DMS 273 (cell line): ENCODE measurements around the gene PCSK5.
"Not testable (repeated sequence)": the region's sequence is repeated elsewhere in the genome, so short reads cannot be mapped to it uniquely, and the experiment has no call there.

Experiments
- DNase-seq: peaks from one replicate; lab custom pipeline; 2025; ENCODE audit not compliant: unreplicated experiment; lab: John Stamatoyannopoulos, UW

The PCSK5 gene

DNA sequence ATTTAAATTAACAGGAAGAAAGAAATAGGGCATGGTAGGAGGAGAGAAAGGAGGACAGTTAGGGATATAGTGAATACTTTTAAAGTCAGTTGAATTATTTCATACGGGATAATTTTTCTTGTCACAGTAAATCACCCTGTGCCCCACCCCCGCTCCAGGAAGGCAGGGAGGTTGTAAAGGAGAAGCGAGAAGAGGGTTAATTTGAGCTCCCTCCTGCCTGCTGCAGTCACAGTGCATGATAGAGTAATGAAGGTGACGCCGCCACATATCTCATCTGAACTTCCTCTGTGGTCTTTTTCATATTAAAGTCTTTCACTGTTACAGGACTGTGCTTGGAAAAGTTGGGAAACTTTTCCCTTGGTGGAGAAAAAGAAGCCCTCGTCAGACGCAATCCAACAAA is 896 bp upstream of the PCSK5 start:
- DNase-seq: no peak

DNA sequence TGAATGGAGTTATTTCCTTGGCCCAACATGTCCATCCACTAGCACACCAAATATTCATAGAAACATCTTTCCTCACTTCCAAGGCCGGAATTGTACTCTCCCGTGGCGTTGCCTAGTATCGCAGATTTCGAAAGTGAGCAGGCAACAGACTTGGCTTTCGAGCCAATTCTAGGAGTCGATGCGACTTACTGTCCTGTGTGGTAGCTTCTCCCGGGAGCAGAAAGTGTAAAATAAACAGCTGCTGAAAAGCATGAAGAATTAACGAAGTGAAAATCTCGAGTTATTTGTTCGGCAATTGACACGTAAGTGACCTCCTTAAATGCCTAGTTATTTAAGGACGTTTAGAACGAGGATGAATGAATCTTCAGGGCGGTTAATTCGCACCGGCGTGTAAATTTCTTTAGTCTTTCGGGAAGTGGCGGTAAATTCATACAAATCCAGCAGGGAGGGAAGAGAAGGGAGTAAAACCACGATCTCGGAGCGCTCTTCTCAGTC is 449 bp upstream of the PCSK5 start:
- peak; percentile 22 for DNase-seq

DNA sequence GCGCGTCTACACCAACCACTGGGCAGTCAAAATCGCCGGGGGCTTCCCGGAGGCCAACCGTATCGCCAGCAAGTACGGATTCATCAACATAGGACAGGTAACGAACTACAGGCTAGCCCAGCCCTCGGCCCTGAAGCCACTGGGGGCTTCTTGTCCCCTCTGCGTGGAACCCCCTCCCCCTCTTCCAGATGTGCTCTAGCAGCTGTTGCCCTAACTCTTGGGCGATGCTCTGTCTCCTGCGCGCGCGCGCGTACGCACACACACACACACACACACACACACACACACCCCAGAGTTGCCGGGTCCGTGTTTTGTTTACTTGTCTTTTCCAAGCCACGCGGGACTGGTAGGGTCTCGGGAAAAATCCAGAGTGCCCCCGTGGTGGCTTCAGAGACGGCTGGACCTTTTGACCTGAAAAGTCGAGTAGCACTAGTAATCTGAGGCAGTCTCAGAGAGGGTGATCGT is 836 bp downstream of the PCSK5 start:
- no peak for DNase-seq

DNA sequence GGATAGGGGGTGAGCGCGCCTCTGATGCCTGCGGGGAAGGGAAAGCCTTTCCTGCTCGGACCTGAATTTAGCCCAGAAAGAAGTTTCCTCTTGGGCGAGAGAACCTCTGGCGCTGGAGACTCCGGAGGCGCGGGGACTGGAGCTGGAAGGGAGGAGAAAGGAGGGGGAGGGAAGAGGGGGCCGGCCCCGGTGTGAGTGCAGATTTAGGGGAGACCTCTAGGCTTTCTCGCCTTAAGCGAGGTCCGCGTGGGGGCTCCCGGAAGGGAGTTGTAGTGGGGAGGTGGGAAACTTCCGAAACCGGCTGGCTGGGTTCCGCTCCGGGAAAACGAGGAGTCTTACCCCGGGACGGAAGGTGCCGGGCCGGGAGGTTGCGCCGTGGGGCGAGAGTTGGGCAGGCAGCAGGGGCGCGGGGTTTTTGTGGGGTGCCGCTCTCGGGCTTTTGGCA is 1.3 kb downstream of the PCSK5 start:
- DNase-seq: no peak

DNA sequence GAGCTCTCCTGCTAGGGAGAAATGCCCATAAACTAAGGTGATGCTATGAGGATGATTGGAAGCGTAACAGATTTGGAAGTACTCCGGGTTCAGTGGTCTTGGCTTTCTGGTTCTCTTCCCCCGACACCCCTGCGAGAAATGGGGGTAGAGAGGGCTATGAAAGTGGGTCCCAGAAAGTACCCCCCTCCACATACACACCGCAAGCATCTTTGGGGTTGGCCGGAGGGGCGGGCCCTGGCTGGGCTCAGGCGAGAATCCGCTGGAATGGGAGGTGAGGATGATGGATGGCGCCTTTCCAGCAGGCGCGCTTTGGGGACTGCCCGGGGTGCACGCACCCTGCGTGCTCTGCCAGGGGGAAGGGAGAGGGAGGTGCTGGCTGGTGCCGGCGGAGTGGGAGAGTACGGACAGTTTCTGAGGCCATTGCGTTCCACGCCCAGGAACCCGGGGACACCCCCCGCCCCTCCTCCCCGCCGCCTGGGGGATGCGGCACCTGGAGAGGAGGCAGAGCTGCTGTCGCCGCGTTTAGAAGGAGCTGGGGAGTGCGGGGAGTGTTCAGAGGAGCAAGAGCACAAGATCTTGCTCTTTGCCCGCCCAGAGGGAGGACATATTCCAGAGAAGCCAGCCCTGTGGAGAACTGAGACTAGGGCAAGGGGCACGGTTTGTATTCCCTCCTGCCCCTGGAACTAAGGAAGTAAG is 1.9 kb downstream of the PCSK5 start:
- DNase-seq: peak; percentile 9

DNA sequence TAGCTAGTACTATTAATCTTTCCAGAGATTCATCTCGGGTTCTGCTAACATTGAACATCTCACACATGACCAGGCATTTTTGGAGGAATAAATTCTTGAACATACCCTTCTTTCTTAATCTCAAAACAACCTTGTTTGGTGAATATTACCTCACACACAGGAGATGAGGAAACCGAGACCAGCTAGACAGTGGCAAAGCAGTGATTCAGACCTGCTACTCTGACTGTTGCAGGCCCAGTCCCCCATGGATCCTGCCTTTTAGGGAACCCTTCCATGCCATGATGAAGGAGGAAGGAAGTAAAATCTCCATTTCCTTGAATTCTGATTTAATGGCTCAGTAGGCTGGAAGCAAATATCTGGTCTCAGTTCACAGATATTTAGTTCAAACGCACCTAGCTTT is 2.6 kb downstream of the PCSK5 start:
- no peak for DNase-seq

DNA sequence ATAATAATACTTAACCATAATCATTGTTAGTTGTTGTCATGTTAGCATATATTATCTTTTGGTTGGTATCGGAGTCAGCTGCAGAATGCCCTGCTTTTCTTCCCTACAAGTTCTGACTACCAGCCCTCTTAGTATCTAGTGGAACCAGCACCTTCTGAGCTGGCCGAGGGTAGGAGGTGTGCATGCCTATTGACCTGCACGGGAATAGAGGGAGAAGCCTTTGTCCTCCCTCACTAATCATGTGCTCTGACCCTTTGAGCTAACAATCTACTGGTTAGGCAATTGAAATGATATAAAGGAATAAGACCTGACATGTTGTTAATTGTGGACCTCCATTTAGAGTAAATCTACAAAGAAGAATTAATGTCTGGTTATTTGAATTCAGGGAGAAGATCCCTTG is 4.1 kb downstream of the PCSK5 start:
- no peak for DNase-seq

DNA sequence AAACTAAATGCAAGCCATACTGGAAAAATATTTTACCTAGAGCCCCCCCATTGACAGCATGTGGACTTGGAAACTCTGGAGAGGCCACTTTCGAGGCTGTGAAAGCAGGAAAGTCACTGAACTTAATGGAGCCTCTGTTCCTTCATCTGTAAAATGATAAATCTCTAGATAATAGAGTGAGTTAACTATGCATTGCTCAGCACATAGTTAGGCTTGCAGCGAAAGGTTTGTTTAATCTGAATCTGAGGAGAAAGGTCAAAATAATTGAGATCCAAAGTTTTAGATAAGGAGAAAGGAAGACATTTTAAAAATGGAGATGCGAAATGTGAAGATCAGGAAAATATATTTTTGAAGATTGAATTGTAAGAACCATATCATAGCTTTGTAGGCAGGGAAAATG is 4.6 kb downstream of the PCSK5 start:
- DNase-seq: no peak

DNA sequence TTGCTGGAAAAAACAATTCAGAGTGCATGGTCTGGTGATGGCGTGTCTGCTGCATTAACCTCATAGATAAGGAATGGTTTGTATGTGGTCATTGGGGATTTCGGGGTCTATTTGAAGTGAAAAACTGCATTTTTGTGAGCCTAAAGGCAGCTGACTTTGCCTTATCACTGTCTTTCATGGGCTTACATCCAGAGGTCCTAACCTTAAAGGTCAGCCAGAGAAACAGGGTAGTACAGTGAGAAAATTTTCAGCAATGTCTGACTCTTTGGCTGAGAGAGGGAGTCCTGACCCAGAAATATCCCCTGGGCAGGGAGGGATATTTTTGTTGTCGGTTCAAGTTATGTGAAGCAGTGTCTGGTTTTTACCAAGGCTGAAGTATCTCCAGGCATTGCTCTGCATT is 5.7 kb downstream of the PCSK5 start:
- DNase-seq: no peak

DNA sequence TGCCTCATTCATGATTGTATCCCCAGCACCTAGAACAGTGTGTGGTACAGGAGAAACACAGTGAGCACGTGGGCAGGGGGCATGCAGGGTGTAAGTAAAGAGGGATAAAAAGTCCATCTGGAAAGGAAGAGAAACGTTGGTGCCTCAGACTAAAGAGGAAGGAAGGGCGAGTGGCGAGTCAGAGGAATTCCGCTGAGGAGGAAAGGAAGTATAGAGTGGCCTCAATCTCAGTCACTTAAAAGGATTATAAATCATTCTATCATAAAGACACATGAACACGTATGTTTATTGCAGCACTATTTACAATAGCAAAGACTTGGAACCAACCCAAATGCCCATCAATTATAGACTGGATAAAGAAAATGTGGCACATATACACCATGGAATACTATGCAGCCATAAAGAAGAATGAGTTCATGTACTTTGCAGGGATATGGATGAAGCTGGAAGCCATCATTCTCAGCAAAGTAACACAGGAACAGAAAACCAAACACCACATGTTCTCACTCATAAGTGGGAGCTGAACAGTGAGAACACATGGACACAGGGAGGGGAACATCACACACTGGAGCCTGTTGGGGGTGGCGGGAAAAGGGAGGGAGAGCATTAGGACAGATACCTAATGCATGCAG is 10.5 kb downstream of the PCSK5 start:
- not testable (repeated sequence) for DNase-seq

DNA sequence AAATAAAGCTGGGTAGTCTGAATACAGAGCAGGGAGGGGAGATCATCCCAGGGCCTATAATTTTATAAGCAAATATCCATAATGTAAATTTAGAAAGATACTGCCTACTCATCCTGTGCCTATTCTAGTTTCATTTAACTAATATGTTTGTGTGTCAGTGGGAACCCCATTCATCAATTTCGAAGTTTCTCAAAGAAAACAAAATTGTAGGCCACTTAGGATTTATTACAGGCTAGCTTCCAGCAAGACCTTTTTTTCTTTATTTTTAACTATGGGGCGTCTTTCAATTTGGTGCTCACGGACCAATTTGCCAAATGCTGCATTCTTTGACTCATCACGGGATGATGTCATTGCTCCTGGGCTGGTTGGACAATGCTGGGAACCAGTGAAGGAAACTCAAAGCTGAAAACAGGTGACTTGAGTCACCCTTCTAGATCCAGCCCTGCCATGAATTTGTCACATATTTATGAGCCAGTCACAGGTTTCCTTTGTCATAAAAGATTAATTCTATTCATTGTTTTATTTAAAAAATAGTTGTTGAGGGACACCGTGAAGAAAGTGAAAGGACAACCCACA is 13.4 kb downstream of the PCSK5 start:
- no peak for DNase-seq

DNA sequence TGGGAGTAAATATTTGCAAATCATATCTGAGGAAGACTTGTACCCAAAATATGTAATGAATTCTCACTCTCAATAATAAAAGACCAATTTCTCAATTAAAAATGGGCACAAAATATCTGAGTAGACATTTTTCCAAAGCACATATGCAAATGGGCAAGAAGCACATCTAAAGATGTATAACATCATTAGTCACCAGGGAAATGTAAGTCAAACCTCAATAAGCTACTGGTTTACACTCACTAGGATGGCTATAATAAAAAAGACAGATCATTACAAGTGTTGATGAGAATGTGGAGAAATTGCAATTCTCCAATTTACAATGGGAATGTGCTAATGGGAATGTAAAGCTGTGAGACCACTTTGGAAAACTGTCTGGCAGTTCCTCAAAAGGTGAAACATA is 13.9 kb downstream of the PCSK5 start:
- DNase-seq: no peak

DNA sequence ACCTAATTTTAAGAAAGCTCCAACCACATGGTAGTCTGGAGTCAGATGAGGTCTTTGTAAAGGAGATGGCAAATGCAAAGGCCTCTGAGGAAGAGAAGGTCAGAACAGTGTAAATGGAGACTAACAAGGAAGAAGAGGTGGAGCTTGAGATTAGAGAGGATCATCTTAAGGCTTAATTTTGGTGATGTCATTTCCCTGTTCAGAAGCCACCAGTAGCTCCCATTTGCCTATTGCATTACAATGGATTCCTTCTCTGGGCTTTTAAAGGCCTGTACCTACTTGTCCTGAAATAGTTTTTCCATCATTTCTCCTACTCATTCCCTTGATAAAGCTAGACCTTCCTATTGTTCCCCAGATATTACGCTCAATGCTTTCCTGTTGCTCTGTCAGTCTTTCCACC is 16.1 kb downstream of the PCSK5 start:
- DNase-seq: no peak

DNA sequence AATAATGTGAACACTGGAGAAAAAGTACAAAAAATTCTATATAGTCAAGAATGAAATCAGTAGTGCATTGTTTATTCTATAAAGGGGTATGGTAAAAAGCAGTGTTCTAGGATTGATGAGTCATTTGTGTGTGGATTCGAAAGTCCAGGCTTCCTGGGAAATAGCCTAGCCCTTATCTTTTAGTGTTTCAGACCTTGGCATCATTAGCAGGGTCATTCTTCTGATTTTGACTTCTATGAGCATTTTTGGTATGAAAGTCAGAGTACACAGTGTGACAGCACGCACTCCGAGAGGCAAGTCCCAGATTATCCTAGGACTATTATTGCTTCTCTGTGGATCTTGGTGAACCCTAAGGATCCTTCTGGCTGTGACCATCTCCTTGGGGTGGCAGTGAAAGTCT is 16.9 kb downstream of the PCSK5 start:
- DNase-seq: no peak

DNA sequence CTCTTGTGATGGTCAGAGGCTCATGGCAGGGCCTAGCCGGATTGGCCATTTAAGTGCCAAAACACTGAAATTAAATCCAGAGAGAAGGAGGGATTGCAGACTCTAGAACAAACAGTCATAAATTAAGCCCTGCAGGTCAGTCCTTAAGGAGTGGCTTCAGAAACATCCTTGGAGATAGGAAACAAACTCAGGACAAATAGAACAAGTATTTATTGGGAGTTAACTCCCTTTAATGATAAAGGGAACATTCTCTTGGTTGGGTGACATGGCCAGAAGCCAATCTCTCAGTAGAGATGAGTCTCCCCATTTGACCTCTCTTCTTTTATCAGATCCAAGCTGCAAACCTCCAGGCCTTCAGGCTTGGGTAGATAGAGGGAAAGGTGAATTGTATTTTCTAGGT is 17.4 kb downstream of the PCSK5 start:
- no peak for DNase-seq

DNA sequence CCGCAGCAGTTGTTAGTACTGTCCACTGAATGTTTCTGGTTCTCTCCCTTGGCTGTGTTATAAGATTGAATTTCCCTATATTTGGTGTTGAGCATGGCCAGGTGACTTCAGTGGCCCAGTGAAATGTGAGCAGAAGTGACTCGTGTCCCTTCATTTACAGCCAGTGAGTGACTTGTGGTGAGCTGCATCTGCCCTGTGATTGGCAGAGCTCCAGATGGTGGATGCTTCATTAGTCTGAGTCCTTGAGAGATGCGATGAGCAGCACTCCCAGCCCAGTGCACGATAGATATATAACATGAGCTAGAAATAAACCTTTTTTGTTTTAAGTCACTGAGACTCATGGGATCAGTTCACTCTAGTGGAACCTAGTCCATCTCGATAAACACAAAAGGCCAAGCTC is 19.3 kb downstream of the PCSK5 start:
- no peak for DNase-seq

DNA sequence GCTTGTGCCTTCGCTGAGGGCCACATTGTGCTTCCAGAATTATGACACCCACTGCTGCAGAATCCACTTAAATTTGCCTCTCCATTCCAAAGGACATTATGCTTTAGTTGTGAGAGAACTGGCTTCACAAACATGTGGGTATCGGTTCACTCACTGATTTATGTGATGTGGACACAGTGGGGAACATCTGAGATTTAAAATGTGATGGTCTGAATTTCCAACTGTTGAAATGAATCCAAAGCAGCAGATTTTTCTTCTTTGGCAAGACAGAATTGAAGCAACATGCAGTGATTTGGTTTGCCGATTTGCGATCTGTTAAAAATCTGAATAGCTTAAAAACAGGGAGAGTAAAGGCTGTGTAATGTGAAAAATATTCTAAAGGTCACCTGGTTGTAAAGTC is 20.3 kb downstream of the PCSK5 start:
- DNase-seq: no peak

DNA sequence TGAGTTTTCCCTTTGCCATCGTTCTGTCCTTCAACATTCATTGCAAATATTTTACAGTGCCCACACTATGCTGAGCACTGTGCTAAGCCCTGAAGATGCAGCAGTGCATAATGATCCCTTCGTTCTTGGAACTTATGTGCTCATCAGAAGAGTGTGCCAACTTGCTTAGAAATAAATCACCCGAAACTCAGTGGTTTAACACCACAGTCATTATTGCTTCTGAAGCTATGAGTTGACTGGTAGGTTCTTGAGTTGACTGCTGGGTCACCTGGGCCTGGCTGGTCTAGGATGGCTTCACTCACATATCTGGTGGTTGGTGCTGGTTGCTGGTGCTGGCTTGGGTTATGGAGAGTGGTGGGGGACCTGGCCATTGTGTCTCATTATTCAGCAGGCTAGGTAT is 20.9 kb downstream of the PCSK5 start:
- DNase-seq: no peak

DNA sequence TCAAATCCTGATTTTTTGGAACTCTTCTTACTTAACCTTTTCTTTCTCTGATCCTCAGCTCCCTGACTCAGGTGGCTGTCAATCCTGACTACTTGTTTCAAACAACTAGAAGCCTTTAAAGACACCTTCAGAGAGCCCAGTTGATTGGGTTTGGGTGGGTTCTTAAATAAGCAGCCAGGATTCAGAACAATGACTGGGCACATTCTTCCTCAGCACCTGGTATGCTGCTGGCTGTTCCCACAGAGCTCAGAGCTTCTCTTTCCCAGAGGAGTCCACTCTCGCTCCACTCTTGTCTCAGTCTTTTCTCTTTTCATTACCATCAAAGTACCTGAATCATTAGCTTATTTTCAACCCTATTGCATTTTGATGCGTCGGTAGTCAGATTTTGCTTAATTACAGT is 22.5 kb downstream of the PCSK5 start:
- DNase-seq: no peak

DNA sequence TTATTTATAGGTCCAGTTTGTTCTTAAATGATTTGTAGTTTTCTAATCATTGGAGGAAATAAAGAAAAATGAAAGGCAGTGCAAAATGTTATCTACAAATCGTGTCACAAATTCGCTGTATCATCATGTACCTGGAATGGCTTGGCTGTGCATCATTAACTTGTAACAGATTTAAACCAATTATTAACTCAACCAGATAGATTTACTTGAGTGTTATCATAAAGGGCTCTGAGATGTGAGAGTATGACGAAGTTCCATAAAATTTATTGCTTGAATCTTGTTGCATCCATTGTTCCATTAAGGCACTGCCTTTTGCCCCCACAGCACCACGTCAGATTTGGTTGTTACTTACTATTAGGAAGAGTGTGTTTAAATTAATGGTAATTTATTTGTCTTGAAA is 23.5 kb downstream of the PCSK5 start:
- DNase-seq: no peak

DNA sequence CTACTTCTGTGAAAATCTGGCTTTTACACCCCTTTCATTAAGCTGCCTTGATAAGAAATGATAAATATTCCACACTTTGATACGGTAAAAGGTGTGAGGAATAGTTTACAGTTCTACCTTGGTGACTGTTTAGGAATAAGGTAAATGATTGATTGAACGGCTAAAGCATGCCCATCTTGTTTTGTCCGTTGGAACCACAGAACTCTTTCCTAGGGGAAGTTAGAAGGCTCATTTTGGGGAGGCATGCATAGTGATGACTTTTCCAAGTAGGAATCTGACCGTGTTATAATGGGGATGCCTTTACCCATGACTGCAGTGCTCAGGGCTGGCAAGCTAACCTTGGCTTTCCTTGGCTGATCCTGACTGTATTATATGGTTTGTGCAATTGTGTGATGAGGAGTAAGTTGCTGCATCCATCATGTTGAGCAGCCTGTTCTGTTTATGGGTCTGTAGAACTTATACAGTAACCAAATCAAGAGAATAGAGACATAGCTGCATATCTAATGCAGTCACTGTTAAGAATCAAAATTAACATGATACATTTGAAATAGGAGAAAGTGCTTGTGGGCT is 24.5 kb downstream of the PCSK5 start:
- DNase-seq: no peak

DNA sequence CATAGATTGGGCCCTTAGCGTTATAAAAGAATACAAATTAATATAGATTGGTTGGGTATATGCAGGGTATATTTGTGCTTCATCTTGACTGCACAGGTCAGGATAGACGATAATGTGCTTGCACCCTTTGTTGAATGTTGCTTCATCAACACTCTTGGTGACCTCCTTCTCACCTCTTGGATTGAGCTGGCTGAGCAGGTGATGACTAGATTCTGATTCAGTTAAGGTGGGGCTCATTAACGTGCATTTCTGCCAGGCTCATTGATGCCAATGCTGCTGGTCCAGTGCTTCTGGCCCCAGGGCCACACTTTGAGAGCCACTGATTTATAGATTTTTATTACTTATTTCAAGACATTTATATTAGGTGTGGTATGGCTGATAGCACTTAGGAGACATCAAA is 27.7 kb downstream of the PCSK5 start:
- DNase-seq: no peak
